Type B pancreatic cell (in vitro differentiated cells): ENCODE results near the gene CLINT1. TPM values are rescaled to one million over a fixed set of nuclear protein-coding genes. Genes with fewer than 3 reads are reported as not detected.

Experiments
- DNase-seq: peaks from one replicate; pipeline ENCODE4 v3.0.0; 2021; ENCODE audit warnings: mixed read lengths; ENCODE audit not compliant: unreplicated experiment; ENCODE audit errors: extremely low spot score
- H3K27ac Mint-ChIP-seq: 2 replicates; pipeline ENCODE4 v1.8.0; 2021; ENCODE audit warnings: mild to moderate bottlenecking, mixed read lengths
- H3K27me3 Mint-ChIP-seq: 2 replicates; pipeline ENCODE4 v1.8.0; 2021; ENCODE audit warnings: mixed read lengths
- H3K36me3 Mint-ChIP-seq: 2 replicates; pipeline ENCODE4 v1.8.0; 2021; ENCODE audit warnings: mixed read lengths
- H3K4me1 Mint-ChIP-seq: one replicate; pipeline ENCODE4 v1.8.0; 2021; ENCODE audit warnings: mixed read lengths; ENCODE audit not compliant: unreplicated experiment
- H3K4me3 Mint-ChIP-seq: 2 replicates; pipeline ENCODE4 v1.8.0; 2021; ENCODE audit warnings: mild to moderate bottlenecking, mixed read lengths
- H3K9me3 Mint-ChIP-seq: 2 replicates; pipeline ENCODE4 v1.8.0; 2021; ENCODE audit warnings: mixed read lengths
- CTCF ChIP-seq: fragments of 200-600 bp; sonication (generic); conservative IDR thresholded peaks from 2 replicates; pipeline ENCODE4 v1.5.0; 2021; ENCODE audit warnings: antibody characterized with exemption, mild to moderate bottlenecking
- total RNA-seq: library from RNA; stranded (reverse); gene quantifications from 2 replicates; pipeline ENCODE4 v1.2.1, GENCODE V29; 2021; ENCODE audit warnings: low replicate concordance

CLINT1 gene
- total RNA-seq, 1 donor from 2014 or later, result 81.8 TPM

GRCh38 chr5:157867751-157868387 is 8.9 kb upstream of the CLINT1 start:
- H3K36me3 Mint-ChIP-seq, result no peaks in the 10 kb centered on the region
- H3K4me1 Mint-ChIP-seq, result no peaks in the 10 kb centered on the region
- no peak overlapping the region for H3K4me3 Mint-ChIP-seq
- H3K27me3 Mint-ChIP-seq, result no peaks in the 10 kb centered on the region
- DNase-seq, result no peak
- H3K9me3 Mint-ChIP-seq, result no peaks in the 10 kb centered on the region
- H3K27ac Mint-ChIP-seq, result no peak overlapping the region
- no peak for TF ChIP-seq CTCF

- DNase-seq, result no peak
- H3K27ac Mint-ChIP-seq, result no peak overlapping the region
- H3K27me3 Mint-ChIP-seq, result no peaks in the 10 kb centered on the region
- no peak for TF ChIP-seq CTCF
- no peaks in the 10 kb centered on the region for H3K36me3 Mint-ChIP-seq
- no peak overlapping the region for H3K4me3 Mint-ChIP-seq
- no peaks in the 10 kb centered on the region for H3K4me1 Mint-ChIP-seq
- H3K9me3 Mint-ChIP-seq, result no peaks in the 10 kb centered on the region
Measured at GRCh38 chr5:157866536-157866935, 7.6 kb upstream of the CLINT1 start.

- TF ChIP-seq CTCF, result no peak
- peak overlapping the region; percentile 5 for H3K27ac Mint-ChIP-seq
- no peak overlapping the region for H3K4me3 Mint-ChIP-seq
Measured at GRCh38 chr5:157865781-157866180, 6.8 kb upstream of the CLINT1 start.

GRCh38 chr5:157864067-157864466 is 5.1 kb upstream of the CLINT1 start:
- Mint-ChIP-seq H3K27me3 (no peaks in the 10 kb centered on the region), H3K27ac (no peak overlapping the region), H3K4me3 (no peak overlapping the region), H3K9me3 (no peaks in the 10 kb centered on the region), H3K4me1 (peaks cover 7% of the 10 kb centered on the region), H3K36me3 (no peaks in the 10 kb centered on the region)
- no peak for DNase-seq
- TF ChIP-seq CTCF, result no peak

More at GRCh38 chr5:157865781-157866180, 6.8 kb upstream of the CLINT1 start:
- Mint-ChIP-seq H3K27me3 (no peaks in the 10 kb centered on the region), H3K4me1 (peaks cover 6% of the 10 kb centered on the region), H3K36me3 (no peaks in the 10 kb centered on the region), H3K9me3 (no peaks in the 10 kb centered on the region)
- DNase-seq, result no peak

- TF ChIP-seq CTCF, result no peak
- no peak overlapping the region for H3K27ac Mint-ChIP-seq
- no peaks in the 10 kb centered on the region for H3K36me3 Mint-ChIP-seq
- DNase-seq, result no peak
- H3K4me3 Mint-ChIP-seq, result no peak overlapping the region
- H3K27me3 Mint-ChIP-seq, result no peaks in the 10 kb centered on the region
- H3K4me1 Mint-ChIP-seq, result peaks cover 7% of the 10 kb centered on the region
- no peaks in the 10 kb centered on the region for H3K9me3 Mint-ChIP-seq
Measured at GRCh38 chr5:157862183-157862851, 3.4 kb upstream of the CLINT1 start.
